ENCODE data around the gene ENTHD1.

The ENTHD1 gene

GRCh38 chr22:39785232-39785631 lies 108.3 kb downstream of the ENTHD1 start:
- no peaks in the 10 kb centered on the region for H3K4me1 ChIP-seq (ENCODE audit: low read depth, poor library complexity, severe bottlenecking)
- TF ChIP-seq CTCF (conservative IDR thresholded peaks at IDR 0.05; ENCODE audit: low read depth, low read length) = no peak
- H3K9ac ChIP-seq = no peak overlapping the region
- H3K79me2 ChIP-seq (ENCODE audit: insufficient read depth, low read depth) = no peaks in the 10 kb centered on the region
- H3K4me3 ChIP-seq (IDR thresholded peaks at IDR 0.05; ENCODE audit: insufficient read depth, low read depth, low read length) = no peak overlapping the region
- H2AFZ ChIP-seq (ENCODE audit: low read depth) = no peak overlapping the region
- no peaks in the 10 kb centered on the region for H3K27me3 ChIP-seq (ENCODE audit: insufficient read depth, low read depth)
- no peaks in the 10 kb centered on the region for H4K20me1 ChIP-seq (ENCODE audit: insufficient read depth)
- H3K4me2 ChIP-seq = no peak overlapping the region
- no peaks in the 10 kb centered on the region for H3K36me3 ChIP-seq (ENCODE audit: insufficient read depth)
- H3K27ac ChIP-seq = no peak overlapping the region

- Histone ChIP-seq H3K4me1 (ENCODE audit: low read depth, poor library complexity, severe bottlenecking) (peaks cover 16% of the 10 kb centered on the region), H3K9ac (no peak overlapping the region), H3K36me3 (ENCODE audit: insufficient read depth) (no peaks in the 10 kb centered on the region), H2AFZ (ENCODE audit: low read depth) (no peak overlapping the region), H4K20me1 (ENCODE audit: insufficient read depth) (no peaks in the 10 kb centered on the region), H3K4me2 (no peak overlapping the region), H3K27ac (no peak overlapping the region), H3K4me3 (IDR thresholded peaks at IDR 0.05; ENCODE audit: insufficient read depth, low read depth, low read length) (no peak overlapping the region), H3K27me3 (ENCODE audit: insufficient read depth, low read depth) (no peaks in the 10 kb centered on the region), H3K79me2 (ENCODE audit: insufficient read depth, low read depth) (no peaks in the 10 kb centered on the region)
- TF ChIP-seq CTCF (conservative IDR thresholded peaks at IDR 0.05; ENCODE audit: low read depth, low read length) = no peak
These were observed 115.7 kb downstream of the ENTHD1 start for GRCh38 chr22:39777716-39778454.

- Histone ChIP-seq H3K27me3 (ENCODE audit: insufficient read depth, low read depth) (no peaks in the 10 kb centered on the region), H3K4me3 (IDR thresholded peaks at IDR 0.05; ENCODE audit: insufficient read depth, low read depth, low read length) (no peak overlapping the region), H3K9ac (no peak overlapping the region), H3K4me2 (no peak overlapping the region), H3K4me1 (ENCODE audit: low read depth, poor library complexity, severe bottlenecking) (peaks cover 16% of the 10 kb centered on the region), H3K36me3 (ENCODE audit: insufficient read depth) (no peaks in the 10 kb centered on the region), H4K20me1 (ENCODE audit: insufficient read depth) (no peaks in the 10 kb centered on the region), H3K27ac (no peak overlapping the region), H2AFZ (ENCODE audit: low read depth) (no peak overlapping the region), H3K79me2 (ENCODE audit: insufficient read depth, low read depth) (no peaks in the 10 kb centered on the region)
- TF ChIP-seq CTCF (conservative IDR thresholded peaks at IDR 0.05; ENCODE audit: low read depth, low read length) = no peak
These were observed 117.1 kb downstream of the ENTHD1 start for GRCh38 chr22:39776295-39777009.

- Histone ChIP-seq H3K27me3 (ENCODE audit: insufficient read depth, low read depth) (no peaks in the 10 kb centered on the region), H3K36me3 (ENCODE audit: insufficient read depth) (no peaks in the 10 kb centered on the region), H3K9ac (no peak overlapping the region), H2AFZ (ENCODE audit: low read depth) (peak overlapping the region; percentile 32; the same call in 1 of the 2 replicates), H3K4me2 (peak overlapping the region; percentile 23; the same call in 1 of the 2 replicates), H4K20me1 (ENCODE audit: insufficient read depth) (no peaks in the 10 kb centered on the region), H3K4me1 (ENCODE audit: low read depth, poor library complexity, severe bottlenecking) (peaks cover 16% of the 10 kb centered on the region), H3K79me2 (ENCODE audit: insufficient read depth, low read depth) (no peaks in the 10 kb centered on the region), H3K27ac (no peak overlapping the region), H3K4me3 (IDR thresholded peaks at IDR 0.05; ENCODE audit: insufficient read depth, low read depth, low read length) (no peak overlapping the region)
- no peak for TF ChIP-seq CTCF (conservative IDR thresholded peaks at IDR 0.05; ENCODE audit: low read depth, low read length)
These were observed 119.5 kb downstream of the ENTHD1 start for GRCh38 chr22:39773976-39774539.
